ENCODE measurements around the gene CCRL2.
"Not testable (repeated sequence)": the region's sequence is repeated elsewhere in the genome, so short reads cannot be mapped to it uniquely, and the experiment has no call there.

DNA sequence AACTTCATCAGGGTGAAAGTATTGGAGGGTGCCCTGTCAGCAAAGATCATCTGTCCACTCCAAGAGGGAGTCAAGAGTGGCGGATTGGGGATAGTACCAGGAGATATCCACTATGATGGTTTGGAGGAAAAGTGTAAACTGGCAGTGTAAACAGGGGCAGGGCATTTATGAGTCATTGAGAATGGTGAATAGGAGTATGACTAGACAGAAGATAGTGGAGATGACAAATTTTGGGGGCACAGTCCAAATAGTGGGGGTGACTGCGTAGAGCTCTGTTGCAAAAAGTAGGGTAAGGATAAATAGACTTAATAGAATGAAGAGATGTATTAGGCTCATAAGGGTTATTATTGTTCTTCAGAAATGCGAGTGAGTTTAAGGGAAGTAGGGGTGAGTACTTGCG lies 18.2 kb upstream of the CCRL2 start:
- TF ChIP-seq POLR2A (IDR thresholded peaks at IDR 0.05; ENCODE audit: control extremely low read depth in 1 of 2, low read depth in 2 of 2, low read length in 2 of 2); CTBP2 (IDR thresholded peaks at IDR 0.05; ENCODE audit: borderline replicate concordance, insufficient read depth, insufficient read length, low read length); GABPA (IDR thresholded peaks at IDR 0.05; ENCODE audit: borderline replicate concordance, insufficient read depth, low read length); BCL11A (IDR thresholded peaks at IDR 0.05; ENCODE audit: low read depth in 2 of 2, low read length in 2 of 2); TCF12 (IDR thresholded peaks at IDR 0.05; ENCODE audit: low read depth, low read length): not testable (repeated sequence)
- TF ChIP-seq, protein P1, sequence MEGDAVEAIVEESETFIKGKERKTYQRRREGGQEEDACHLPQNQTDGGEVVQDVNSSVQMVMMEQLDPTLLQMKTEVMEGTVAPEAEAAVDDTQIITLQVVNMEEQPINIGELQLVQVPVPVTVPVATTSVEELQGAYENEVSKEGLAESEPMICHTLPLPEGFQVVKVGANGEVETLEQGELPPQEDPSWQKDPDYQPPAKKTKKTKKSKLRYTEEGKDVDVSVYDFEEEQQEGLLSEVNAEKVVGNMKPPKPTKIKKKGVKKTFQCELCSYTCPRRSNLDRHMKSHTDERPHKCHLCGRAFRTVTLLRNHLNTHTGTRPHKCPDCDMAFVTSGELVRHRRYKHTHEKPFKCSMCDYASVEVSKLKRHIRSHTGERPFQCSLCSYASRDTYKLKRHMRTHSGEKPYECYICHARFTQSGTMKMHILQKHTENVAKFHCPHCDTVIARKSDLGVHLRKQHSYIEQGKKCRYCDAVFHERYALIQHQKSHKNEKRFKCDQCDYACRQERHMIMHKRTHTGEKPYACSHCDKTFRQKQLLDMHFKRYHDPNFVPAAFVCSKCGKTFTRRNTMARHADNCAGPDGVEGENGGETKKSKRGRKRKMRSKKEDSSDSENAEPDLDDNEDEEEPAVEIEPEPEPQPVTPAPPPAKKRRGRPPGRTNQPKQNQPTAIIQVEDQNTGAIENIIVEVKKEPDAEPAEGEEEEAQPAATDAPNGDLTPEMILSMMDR (IDR thresholded peaks at IDR 0.05; ENCODE audit: control extremely low read depth in 1 of 3, insufficient read depth in 1 of 3, low read depth in 1 of 3, low read length in 3 of 3): not testable (repeated sequence)

Data from H1 (cell line).